Upper lobe of left lung (tissue), 6 donors: ENCODE data around the gene CSF2. TPM values are rescaled to one million over a fixed set of nuclear protein-coding genes. Genes with fewer than 3 reads are reported as not detected.

Experiments
- ATAC-seq, 2 donors: fragments of 200-7000 bp; cut with Tn5 transposase; one replicate each; pipeline ENCODE4 v1.9.1; 2022; ENCODE audit warnings: mild to moderate bottlenecking in 2 of 2, moderate library complexity in 2 of 2; ENCODE audit not compliant: low FRiP score in 2 of 2
- DNase-seq, 2 donors: peaks; one replicate each; pipeline ENCODE4 v3.0.0-alpha.2; 2019 to 2020
- H3K27ac ChIP-seq, 4 donors: fragments of 200-600 bp; sonication (generic); one replicate each; pipeline ENCODE4 v1.5.1; 2016 to 2019
- H3K27me3 ChIP-seq, 4 donors: fragments of 200-600 bp; sonication (generic); one replicate each; pipeline ENCODE4 v1.5.1; 2017 to 2019
- H3K36me3 ChIP-seq, 4 donors: fragments of 200-600 bp; sonication (generic); one replicate each; pipeline ENCODE4 v1.5.1; 2016 to 2019
- H3K4me1 ChIP-seq, 4 donors: fragments of 200-600 bp; sonication (generic); one replicate each; pipeline ENCODE4 v1.5.1; 2018 to 2019
- H3K4me3 ChIP-seq, 4 donors: fragments of 200-600 bp; sonication (generic); one replicate each; pipeline ENCODE4 v1.5.1; 2017 to 2019; ENCODE audit warnings: mild to moderate bottlenecking in 2 of 4, moderate library complexity in 1 of 4
- H3K9me3 ChIP-seq, 4 donors: fragments of 200-600 bp; sonication (generic); one replicate each; pipeline ENCODE4 v1.5.1; 2018 to 2019
- CTCF ChIP-seq, 6 experiments: fragments of 450-650 bp in 4 of 6; fragments of 200-600 bp in 2 of 6; sonication (generic) in 2 of 6; IDR thresholded peaks; one replicate each; pipeline ENCODE4 v1.5.1; 2016 to 2019; ENCODE audit warnings: antibody characterized with exemption in 6 of 6
- EP300 ChIP-seq, 4 donors: sonication (generic); formaldehyde crosslinking; IDR thresholded peaks; one replicate each; pipeline ENCODE4 v1.5.1; 2017; ENCODE audit warnings: antibody characterized with exemption in 4 of 4, control low read depth in 2 of 4
- POLR2A ChIP-seq, 4 donors: fragments of 450-650 bp; IDR thresholded peaks; one replicate each; pipeline ENCODE4 v1.5.1; 2016 to 2017; ENCODE audit warnings: antibody characterized with exemption in 4 of 4, mild to moderate bottlenecking in 2 of 4
- POLR2AphosphoS5 ChIP-seq, 2 donors: sonication (generic); formaldehyde crosslinking; IDR thresholded peaks; one replicate each; pipeline ENCODE4 v1.5.1; 2017; ENCODE audit warnings: antibody characterized with exemption in 2 of 2
- WGBS, 2 donors: methylation state at CpG; one replicate each; pipeline ENCODE4 v1.1.5; 2017 to 2018; 5-methylcytosine and 5-hydroxymethylcytosine counted together
- total RNA-seq, 6 donors: library from RNA; depleted of rRNA in 4 of 6; stranded (reverse); fragments of >200 nt in 4 of 6; gene quantifications; one replicate each; pipeline versions ENCODE4 v1.1.0 to v1.2.1, GENCODE V29; 2016 to 2021
- donor health status: DM: no; HTN: no; CAD: no; lungs with moderate emphysema.
- donor health status: DM: no; HTN: yes; CAD: no; lungs with severe emphysema.

The CSF2 gene
- total RNA-seq, 6 donors from 2014 or later, result 3.9 to 10.0 (median 4.4) TPM; not detected in 1

GRCh38 chr5:132070460-132071337 lies 2.9 kb upstream of the CSF2 start:
- Histone ChIP-seq H3K4me3 (no peak overlapping the region), H3K9me3 (no peaks in the 10 kb centered on the region), H3K4me1 (peaks cover 0 to 35% (median 22%) of the 10 kb centered on the region in 4 donors), H3K27ac (no peak overlapping the region), H3K27me3 (no peaks in the 10 kb centered on the region), H3K36me3 (no peaks in the 10 kb centered on the region)
- ATAC-seq (no peak), DNase-seq (no peak)
- 61 to 63% methylated on average over 8 to 13 of the region's 13 CpGs for WGBS, 2 donors
- TF ChIP-seq POLR2AphosphoS5 (IDR thresholded peaks at IDR 0.05) (no peak), CTCF (IDR thresholded peaks at IDR 0.05) (no peak)

GRCh38 chr5:132071338-132071707 lies 2.3 kb upstream of the CSF2 start:
- ATAC-seq (no peak), DNase-seq (no peak)
- Histone ChIP-seq H3K9me3 (no peaks in the 10 kb centered on the region), H3K27ac (peak overlapping the region in 2 of 4 donors; percentile 50 to 72), H3K4me3 (no peak overlapping the region), H3K36me3 (no peaks in the 10 kb centered on the region), H3K27me3 (no peaks in the 10 kb centered on the region), H3K4me1 (peaks cover 0 to 42% (median 24%) of the 10 kb centered on the region in 4 donors)
- no peak for TF ChIP-seq CTCF (IDR thresholded peaks at IDR 0.05)
- TF ChIP-seq POLR2AphosphoS5 (IDR thresholded peaks at IDR 0.05), result no peak
- TF ChIP-seq EP300 (IDR thresholded peaks at IDR 0.05), result no peak
- TF ChIP-seq POLR2A (IDR thresholded peaks at IDR 0.05), result no peak
- WGBS, 2 donors, result 81 to 87% methylated on average over 2 of the region's 2 CpGs

- Histone ChIP-seq H3K36me3 (no peaks in the 10 kb centered on the region), H3K27ac (peak overlapping the region in 2 of 4 donors; percentile 50 to 72), H3K4me1 (peaks cover 0 to 43% (median 28%) of the 10 kb centered on the region in 4 donors), H3K27me3 (no peaks in the 10 kb centered on the region), H3K9me3 (no peaks in the 10 kb centered on the region), H3K4me3 (no peak overlapping the region)
- ATAC-seq, result no peak
- DNase-seq, result no peak
- TF ChIP-seq POLR2A (IDR thresholded peaks at IDR 0.05) (no peak), CTCF (IDR thresholded peaks at IDR 0.05) (no peak), EP300 (IDR thresholded peaks at IDR 0.05) (no peak), POLR2AphosphoS5 (IDR thresholded peaks at IDR 0.05) (no peak)
- 83 to 91% methylated on average over 2 to 4 of the region's 4 CpGs for WGBS, 2 donors
Observed at GRCh38 chr5:132072070-132072469, 1.5 kb upstream of the CSF2 start.

- Histone ChIP-seq H3K4me3 (no peak overlapping the region), H3K9me3 (no peaks in the 10 kb centered on the region), H3K4me1 (peaks cover 0 to 43% (median 28%) of the 10 kb centered on the region in 4 donors), H3K27me3 (no peaks in the 10 kb centered on the region), H3K27ac (peak overlapping the region in 3 of 4 donors; percentile 79 to 87 (median 79)), H3K36me3 (no peaks in the 10 kb centered on the region)
- DNase-seq (peak in 1 of 2 donors; percentile 83), ATAC-seq (peak in 1 of 2 donors; percentile 72)
- WGBS, 2 donors, result 43 to 62% methylated on average over 2 of the region's 2 CpGs
- TF ChIP-seq CTCF (IDR thresholded peaks at IDR 0.05) (no peak), POLR2AphosphoS5 (IDR thresholded peaks at IDR 0.05) (no peak), EP300 (IDR thresholded peaks at IDR 0.05) (no peak), POLR2A (IDR thresholded peaks at IDR 0.05) (no peak)
Observed at GRCh38 chr5:132072528-132072927, 1.1 kb upstream of the CSF2 start.
